Natural killer cell (primary cell): ENCODE data around the gene GUCA1C. TPM values are rescaled to one million over a fixed set of nuclear protein-coding genes. Genes with fewer than 3 reads are reported as not detected.

Source experiments
- ATAC-seq, 3 donors: fragments of 150-1000 bp in 2 of 3; fragments of 200-7000 bp in 1 of 3; cut with Tn5 transposase; 1 replicate in 1 of 3; 2 replicates in 2 of 3; pipeline ENCODE4 v1.10.0; 2021; ENCODE audit warnings: mild to moderate bottlenecking in 2 of 3, moderate library complexity in 2 of 3
- DNase-seq, 2 donors: peaks; one replicate each; pipeline versions ENCODE4 v3.0.0 to v3.0.0-alpha.2; 2013 to 2021; ENCODE audit warnings: mixed read lengths in 1 of 2
- H3K27ac ChIP-seq: one replicate; pipeline ENCODE4 v1.5.1; 2013; ENCODE audit warnings: mild to moderate bottlenecking, low read length
- H3K27me3 ChIP-seq: one replicate; pipeline ENCODE4 v1.6.1; 2013; ENCODE audit warnings: low read length; ENCODE audit not compliant: control insufficient read depth, insufficient read depth
- H3K36me3 ChIP-seq: one replicate; pipeline ENCODE4 v1.6.1; 2013; ENCODE audit warnings: low read length; ENCODE audit not compliant: control insufficient read depth, insufficient read depth
- H3K4me1 ChIP-seq: one replicate; pipeline ENCODE4 v1.6.1; 2013; ENCODE audit warnings: low read length; ENCODE audit not compliant: control insufficient read depth, insufficient read depth
- H3K4me3 ChIP-seq: one replicate; pipeline ENCODE4 v1.5.1; 2013; ENCODE audit warnings: low read length
- H3K9me3 ChIP-seq: one replicate; pipeline ENCODE4 v1.6.1; 2013; ENCODE audit warnings: low read length; ENCODE audit not compliant: control insufficient read depth, insufficient read depth
- H3K27ac Mint-ChIP-seq, 2 donors: one replicate each; pipeline ENCODE4 v1.8.0; 2022; ENCODE audit warnings: mild to moderate bottlenecking in 2 of 2, mixed read lengths in 2 of 2, moderate library complexity in 1 of 2
- H3K27me3 Mint-ChIP-seq, 2 donors: one replicate each; pipeline ENCODE4 v1.8.0; 2022; ENCODE audit warnings: low read depth in 2 of 2, mixed read lengths in 2 of 2
- H3K36me3 Mint-ChIP-seq: one replicate; pipeline ENCODE4 v1.8.0; 2022; ENCODE audit warnings: mixed read lengths
- H3K4me1 Mint-ChIP-seq, 2 donors: one replicate each; pipeline ENCODE4 v1.8.0; 2022; ENCODE audit warnings: mixed read lengths in 2 of 2
- H3K4me3 Mint-ChIP-seq: one replicate; pipeline ENCODE4 v1.8.0; 2022; ENCODE audit warnings: mild to moderate bottlenecking, moderate library complexity, mixed read lengths
- H3K9me3 Mint-ChIP-seq, 2 donors: one replicate each; pipeline ENCODE4 v1.8.0; 2022; ENCODE audit warnings: mixed read lengths in 2 of 2
- WGBS: methylation state at CpG from one replicate; pipeline ENCODE4 v1.1.7; 2013; ENCODE audit warnings: missing lambda C conversion rate; ENCODE audit not compliant: insufficient coverage; 5-methylcytosine and 5-hydroxymethylcytosine counted together
- intact Hi-C: fragments of 100-400 bp; cut with micrococcal nuclease; formaldehyde crosslinking; loops from one replicate; pipeline ENCODE4 v1.14.2; 2022
- total RNA-seq, 4 donors: library from RNA; stranded (reverse); fragments of 120-200 nt in 1 of 4; gene quantifications; one replicate each; pipeline versions ENCODE4 v1.2.3 to v1.2.4, GENCODE V29; 2013 to 2022
- TF ChIP-seq, protein P1 (sequence below): fragments of 200-600 bp; IDR thresholded peaks from one replicate; pipeline ENCODE4 v1.8.0; 2022; ENCODE audit warnings: antibody characterized with exemption

GUCA1C gene, protein sequence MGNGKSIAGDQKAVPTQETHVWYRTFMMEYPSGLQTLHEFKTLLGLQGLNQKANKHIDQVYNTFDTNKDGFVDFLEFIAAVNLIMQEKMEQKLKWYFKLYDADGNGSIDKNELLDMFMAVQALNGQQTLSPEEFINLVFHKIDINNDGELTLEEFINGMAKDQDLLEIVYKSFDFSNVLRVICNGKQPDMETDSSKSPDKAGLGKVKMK
- not detected for total RNA-seq
- not detected for total RNA-seq (2013)

DNA sequence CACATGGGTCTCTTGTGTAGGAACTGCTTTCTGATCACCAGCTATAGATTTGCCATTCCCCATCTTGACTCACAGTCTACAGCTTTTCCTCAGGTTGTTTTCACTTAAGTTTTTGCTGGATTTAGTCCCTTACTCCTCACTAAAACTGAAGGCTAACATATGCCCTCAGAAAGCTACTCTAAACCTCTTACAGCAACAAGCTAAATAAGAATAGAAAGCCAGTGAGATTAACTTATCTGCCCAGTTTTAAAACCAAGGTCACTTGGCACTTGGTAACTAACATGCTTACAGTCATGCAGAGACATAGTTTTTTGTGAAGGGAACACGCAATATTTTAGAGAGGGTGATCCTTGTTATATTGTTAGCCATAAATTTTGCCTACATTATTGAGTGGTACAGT is at the start of gene GUCA1C:
Gene GUCA1C (minus strand): TSS at position 180 of the 400 bp plus-strand sequence. CDS start 117 bp downstream, at position 63.
- no peak within 1 kb of the TSS for H3K4me3 Mint-ChIP-seq
- no peaks in the 10 kb centered on the region for H3K36me3 ChIP-seq
- peaks cover 4 to 7% of the 10 kb centered on the region in 2 donors for H3K27me3 Mint-ChIP-seq
- 88% methylated on average over 1 of the region's 1 CpG for WGBS
- H3K27me3 ChIP-seq, result peaks cover 3% of the 10 kb centered on the region
- no peaks in the 10 kb centered on the region for H3K9me3 Mint-ChIP-seq
- intact Hi-C loops, result no loop called here
- H3K27ac ChIP-seq, result no peak within 1 kb of the TSS
- H3K4me1 Mint-ChIP-seq, result no peaks in the 10 kb centered on the region
- no peak within 1 kb of the TSS for H3K4me3 ChIP-seq
- no peaks in the 10 kb centered on the region for H3K4me1 ChIP-seq
- no peak for DNase-seq
- H3K27ac Mint-ChIP-seq, result no peak within 1 kb of the TSS
- ATAC-seq, result no peak
- no peaks in the 10 kb centered on the region for H3K9me3 ChIP-seq
- H3K36me3 Mint-ChIP-seq, result no peaks in the 10 kb centered on the region
- TF ChIP-seq, protein P1, sequence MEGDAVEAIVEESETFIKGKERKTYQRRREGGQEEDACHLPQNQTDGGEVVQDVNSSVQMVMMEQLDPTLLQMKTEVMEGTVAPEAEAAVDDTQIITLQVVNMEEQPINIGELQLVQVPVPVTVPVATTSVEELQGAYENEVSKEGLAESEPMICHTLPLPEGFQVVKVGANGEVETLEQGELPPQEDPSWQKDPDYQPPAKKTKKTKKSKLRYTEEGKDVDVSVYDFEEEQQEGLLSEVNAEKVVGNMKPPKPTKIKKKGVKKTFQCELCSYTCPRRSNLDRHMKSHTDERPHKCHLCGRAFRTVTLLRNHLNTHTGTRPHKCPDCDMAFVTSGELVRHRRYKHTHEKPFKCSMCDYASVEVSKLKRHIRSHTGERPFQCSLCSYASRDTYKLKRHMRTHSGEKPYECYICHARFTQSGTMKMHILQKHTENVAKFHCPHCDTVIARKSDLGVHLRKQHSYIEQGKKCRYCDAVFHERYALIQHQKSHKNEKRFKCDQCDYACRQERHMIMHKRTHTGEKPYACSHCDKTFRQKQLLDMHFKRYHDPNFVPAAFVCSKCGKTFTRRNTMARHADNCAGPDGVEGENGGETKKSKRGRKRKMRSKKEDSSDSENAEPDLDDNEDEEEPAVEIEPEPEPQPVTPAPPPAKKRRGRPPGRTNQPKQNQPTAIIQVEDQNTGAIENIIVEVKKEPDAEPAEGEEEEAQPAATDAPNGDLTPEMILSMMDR, result no peak

DNA sequence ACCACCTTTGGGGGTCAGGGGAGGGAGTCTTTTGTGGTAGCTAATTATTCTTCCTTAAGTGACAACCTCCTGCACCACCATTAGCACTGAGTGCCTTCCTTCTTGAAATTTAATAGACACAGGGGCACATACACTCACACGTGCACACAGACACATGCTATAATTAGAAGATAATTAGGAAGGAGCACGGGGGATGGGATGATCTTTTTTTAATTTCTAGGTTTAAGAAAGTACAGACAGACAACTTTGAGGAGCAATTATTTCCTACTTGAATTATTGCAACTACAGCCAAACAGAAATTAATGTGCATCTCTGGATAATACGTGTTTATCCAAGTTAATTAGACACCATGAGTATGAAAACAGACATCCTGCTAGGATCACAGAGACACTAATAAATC is 44.8 kb upstream of the GUCA1C start:
- H3K36me3 ChIP-seq, result no peaks in the 10 kb centered on the region
- no peaks in the 10 kb centered on the region for H3K9me3 ChIP-seq
- Mint-ChIP-seq H3K4me3 (no peak overlapping the region), H3K27me3 (peaks cover 0 to 7% of the 10 kb centered on the region in 2 donors), H3K36me3 (no peaks in the 10 kb centered on the region), H3K9me3 (no peaks in the 10 kb centered on the region), H3K4me1 (no peaks in the 10 kb centered on the region), H3K27ac (no peak overlapping the region)
- H3K4me1 ChIP-seq, result no peaks in the 10 kb centered on the region
- H3K4me3 ChIP-seq, result no peak overlapping the region
- TF ChIP-seq, protein P1, result no peak
- intact Hi-C loops, result no loop called here
- ATAC-seq (no peak), DNase-seq (no peak)
- no peak overlapping the region for H3K27ac ChIP-seq
- WGBS, result 76% methylated on average over 2 of the region's 3 CpGs
- no peaks in the 10 kb centered on the region for H3K27me3 ChIP-seq

DNA sequence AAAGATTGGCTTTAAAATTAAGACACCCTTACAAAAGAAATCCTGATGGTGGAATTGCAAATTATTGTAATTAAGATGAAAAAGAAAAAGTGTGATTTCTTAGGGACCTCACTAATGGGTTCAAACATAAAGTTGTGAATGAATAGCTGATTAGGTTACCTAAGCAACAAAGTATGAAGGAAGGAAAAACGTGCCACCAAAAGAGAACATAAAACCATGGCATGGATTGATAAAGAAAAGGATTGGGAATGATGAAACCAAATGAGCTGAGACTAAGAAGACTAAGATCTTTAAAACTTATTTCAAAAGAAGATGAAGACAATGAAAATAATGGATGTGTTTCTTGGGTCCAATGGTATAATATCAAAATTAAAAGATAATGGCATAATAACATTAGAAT is 32.2 kb upstream of the GUCA1C start:
- no peak overlapping the region for H3K27ac Mint-ChIP-seq
- H3K4me1 Mint-ChIP-seq, result no peaks in the 10 kb centered on the region
- 5% methylated on average over 1 of the region's 1 CpG for WGBS
- Histone ChIP-seq H3K27me3 (no peaks in the 10 kb centered on the region), H3K9me3 (no peaks in the 10 kb centered on the region), H3K27ac (no peak overlapping the region), H3K36me3 (no peaks in the 10 kb centered on the region), H3K4me1 (no peaks in the 10 kb centered on the region), H3K4me3 (no peak overlapping the region)
- peaks cover 0 to 3% of the 10 kb centered on the region in 2 donors for H3K27me3 Mint-ChIP-seq
- ATAC-seq (no peak), DNase-seq (no peak)
- TF ChIP-seq, protein P1, result no peak
- no peak overlapping the region for H3K4me3 Mint-ChIP-seq
- intact Hi-C loops, result no loop called here
- H3K36me3 Mint-ChIP-seq, result no peaks in the 10 kb centered on the region
- peaks cover 0 to 3% of the 10 kb centered on the region in 2 donors for H3K9me3 Mint-ChIP-seq

DNA sequence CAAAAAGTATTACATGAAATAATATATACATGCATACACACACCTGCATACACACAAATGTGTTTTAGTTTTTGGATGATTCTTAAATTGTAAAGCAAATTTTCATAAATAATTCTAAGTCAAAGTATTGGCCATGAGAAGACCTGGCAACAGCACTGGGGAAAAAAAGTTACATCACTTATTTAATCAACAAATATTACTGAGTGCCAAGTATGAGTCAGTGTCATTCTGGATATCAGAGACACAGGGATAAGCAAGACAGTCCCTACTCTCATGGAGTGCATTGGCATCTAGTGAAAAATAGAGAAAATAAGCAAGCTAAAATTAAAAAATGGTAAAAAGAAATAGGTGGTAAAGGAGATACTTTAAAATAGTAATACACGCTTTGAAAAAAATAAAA is 29.4 kb upstream of the GUCA1C start:
- no peak overlapping the region for H3K27ac Mint-ChIP-seq
- H3K36me3 ChIP-seq, result no peaks in the 10 kb centered on the region

More for the DNA sequence above, 29.4 kb upstream of the GUCA1C start:
- H3K4me3 Mint-ChIP-seq, result no peak overlapping the region
- no peaks in the 10 kb centered on the region for H3K27me3 Mint-ChIP-seq
- H3K36me3 Mint-ChIP-seq, result no peaks in the 10 kb centered on the region
- no peaks in the 10 kb centered on the region for H3K4me1 ChIP-seq
- H3K9me3 ChIP-seq, result no peaks in the 10 kb centered on the region
- no peak overlapping the region for H3K4me3 ChIP-seq
- no peaks in the 10 kb centered on the region for H3K27me3 ChIP-seq
- TF ChIP-seq, protein P1, result no peak
- intact Hi-C loops, result no loop called here
- H3K4me1 Mint-ChIP-seq, result no peaks in the 10 kb centered on the region
- H3K27ac ChIP-seq, result no peak overlapping the region
- no peak for ATAC-seq
- peaks cover 0 to 2% of the 10 kb centered on the region in 2 donors for H3K9me3 Mint-ChIP-seq
- no peak for DNase-seq
- WGBS, result 94% methylated on average over 1 of the region's 1 CpG
